GM12891 (cell line): Measurements from ENCODE around the gene CRTC2.

ENCODE experiments used
- PAX5 ChIP-seq: IDR thresholded peaks from 2 replicates; pipeline ENCODE4 v1.6.1; 2011; ENCODE audit warnings: low read length, moderate library complexity, mild to moderate bottlenecking; ENCODE audit not compliant: insufficient read depth, severe bottlenecking
- POLR2A ChIP-seq: IDR thresholded peaks from 2 replicates; pipeline ENCODE4 v1.6.1; 2011; ENCODE audit warnings: low read depth, low read length, control low read depth
- POLR2AphosphoS5 ChIP-seq: IDR thresholded peaks from 2 replicates; pipeline ENCODE4 v1.6.1; 2011; ENCODE audit warnings: low read depth, low read length, control low read depth
- POU2F2 ChIP-seq: IDR thresholded peaks from 2 replicates; pipeline ENCODE4 v1.6.1; 2011; ENCODE audit warnings: low read depth, mild to moderate bottlenecking, control low read depth, low read length, moderate library complexity
- SPI1 ChIP-seq: IDR thresholded peaks from 2 replicates; pipeline ENCODE4 v1.6.1; 2011; ENCODE audit warnings: low read depth, low read length, control low read depth
- TAF1 ChIP-seq: IDR thresholded peaks from 2 replicates; pipeline ENCODE4 v1.6.1; 2011; ENCODE audit warnings: low read depth, low read length, control low read depth

GRCh38 chr1:153936011-153936802 is 22.2 kb downstream of the CRTC2 start:
- TF ChIP-seq POLR2A (no peak), POLR2AphosphoS5 (no peak), PAX5 (no peak), SPI1 (no peak), TAF1 (no peak), POU2F2 (no peak)
